Pancreas (tissue), 10 donors: Measurements from ENCODE around the gene NAV2. TPM values are rescaled to one million over a fixed set of nuclear protein-coding genes. Genes with fewer than 3 reads are reported as not detected.
A peak's percentile ranks its signal among the peaks of the same experiment; 100 is the strongest.

Experiments
- ATAC-seq, 4 donors: fragments of 200-7000 bp; cut with Tn5 transposase; one replicate each; pipeline versions ENCODE4 v1.8.0 to v1.9.1; 2020; ENCODE audit warnings: mild to moderate bottlenecking in 4 of 4, moderate library complexity in 4 of 4
- DNase-seq, 6 donors: peaks; one replicate each; pipeline ENCODE4 v3.0.0-alpha.2; 2020
- FAIRE-seq: peaks from 2 replicates; lab custom pipeline; 2012; peaks lifted over from hg19 to GRCh38; lab: Jason Lieb, UNC
- H3K27ac ChIP-seq, 4 donors: fragments of 200-600 bp; sonication (generic); 1 replicate in 3 of 4; 2 replicates in 1 of 4; pipeline versions ENCODE4 v1.5.0 to v1.8.0; 2020
- H3K27me3 ChIP-seq, 4 donors: fragments of 200-600 bp; one replicate each; pipeline ENCODE4 v1.8.0; 2021
- H3K36me3 ChIP-seq, 3 donors: fragments of 200-600 bp; sonication (generic) in 1 of 3; one replicate each; pipeline versions ENCODE4 v1.5.0 to v1.8.0; 2020 to 2021
- H3K4me1 ChIP-seq, 3 donors: fragments of 200-600 bp; one replicate each; pipeline ENCODE4 v1.8.0; 2021
- H3K4me3 ChIP-seq, 4 donors: fragments of 200-600 bp; sonication (generic) in 2 of 4; one replicate each; pipeline versions ENCODE4 v1.5.0 to v1.8.0; 2020 to 2021
- H3K9me3 ChIP-seq, 4 donors: fragments of 200-600 bp; one replicate each; pipeline ENCODE4 v1.8.0; 2021
- CTCF ChIP-seq, 4 donors: fragments of 200-600 bp; sonication (generic) in 3 of 4; IDR thresholded peaks; one replicate each; pipeline versions ENCODE4 v1.5.0 to v1.8.0; 2021; ENCODE audit warnings: antibody characterized with exemption in 4 of 4
- WGBS, 2 donors: extraction: QIAGEN DNeasy Blood & Tissue Kit; methylation state at CpG; one replicate each; pipeline ENCODE4 v1.1.7; 2013; 5-methylcytosine and 5-hydroxymethylcytosine counted together
- intact Hi-C, 3 donors: fragments of 100-400 bp; cut with DNase I; formaldehyde crosslinking; loops; one replicate each; pipeline versions ENCODE4 v1.11.1 to v1.14.2; 2022
- polyA plus RNA-seq, 2 donors: library from polyadenylated mRNA; stranded (reverse); fragments of 200-250 nt; gene quantifications; one replicate each; pipeline ENCODE4 v1.2.3, GENCODE V29; 2013
- total RNA-seq, 6 donors: library from RNA; stranded (reverse); fragmentation: NEBNext Ultra II Directional in 4 of 6; extraction: Animal tissue kit (Norgen Biotek cat#: 25700) in 4 of 6; gene quantifications; one replicate each; pipeline versions ENCODE4 v1.2.1 to v1.2.4, GENCODE V29; 2021 to 2023
- donor health status: healthy with polysubstance abuse.
- donor health status: DM: no; HTN: no; CAD: no; lungs with moderate emphysema.
- donor health status: DM: no; HTN: no; CAD: no.
- donor health status: control.
- donor health status: control.
- donor health status: Bipolar disorder and iron deficiency.
- donor health status: DM: yes; HTN: yes; CAD: no.
- donor health status: DM: no; HTN: no; CAD: no.
- donor health status: DM: no; HTN: no; CAD: no.
- donor health status: DM: yes; HTN: yes; CAD: no.

NAV2 gene
- total and polyA plus RNA-seq, 8 donors, result 5.8 to 26.9 (median 16.3) TPM

- no peak for ATAC-seq
- Histone ChIP-seq H3K27ac (no peak overlapping the region), H3K36me3 (peaks cover 0 to 15% (median 0%) of the 10 kb centered on the region in 3 donors), H3K4me1 (peaks cover 0 to 3% (median 0%) of the 10 kb centered on the region in 3 donors), H3K9me3 (no peaks in the 10 kb centered on the region), H3K27me3 (no peaks in the 10 kb centered on the region), H3K4me3 (no peak overlapping the region)
- no peak for DNase-seq
- WGBS, 2 donors, result 82 to 86% methylated on average over 5 of the region's 5 CpGs
- FAIRE-seq, result no peak
- no peak for TF ChIP-seq CTCF (IDR thresholded peaks at IDR 0.05)
- intact Hi-C loops, result no loop called here
These were observed 353.6 kb downstream of the NAV2 start for GRCh38 chr11:20066013-20066782.

GRCh38 chr11:20066783-20067156 is 354.1 kb downstream of the NAV2 start:
- FAIRE-seq (no peak), ATAC-seq (no peak), DNase-seq (no peak)
- intact Hi-C loops, result no loop called here
- H3K27me3 ChIP-seq, result no peaks in the 10 kb centered on the region
- WGBS, 2 donors, result 95 to 98% methylated on average over 3 of the region's 3 CpGs
- H3K36me3 ChIP-seq, result peaks cover 0 to 15% (median 0%) of the 10 kb centered on the region in 3 donors
- H3K4me1 ChIP-seq, result peaks cover 0 to 3% (median 0%) of the 10 kb centered on the region in 3 donors
- H3K4me3 ChIP-seq, result no peak overlapping the region
- H3K27ac ChIP-seq, result no peak overlapping the region
- H3K9me3 ChIP-seq, result no peaks in the 10 kb centered on the region
- TF ChIP-seq CTCF (IDR thresholded peaks at IDR 0.05), result no peak

GRCh38 chr11:20067665-20068064 is 355.0 kb downstream of the NAV2 start:
- DNase-seq (no peak), ATAC-seq (no peak), FAIRE-seq (no peak)
- intact Hi-C loops, result no loop called here
- TF ChIP-seq CTCF (IDR thresholded peaks at IDR 0.05), result no peak
- no peak overlapping the region for H3K4me3 ChIP-seq
- H3K27me3 ChIP-seq, result no peaks in the 10 kb centered on the region
- H3K36me3 ChIP-seq, result peaks cover 0 to 9% (median 0%) of the 10 kb centered on the region in 3 donors
- H3K4me1 ChIP-seq, result peaks cover 0 to 3% (median 0%) of the 10 kb centered on the region in 3 donors
- H3K27ac ChIP-seq, result no peak overlapping the region
- WGBS, 2 donors, result 61 to 68% methylated on average over 2 of the region's 2 CpGs
- no peaks in the 10 kb centered on the region for H3K9me3 ChIP-seq

- Histone ChIP-seq H3K4me3 (no peak overlapping the region), H3K27me3 (no peaks in the 10 kb centered on the region), H3K9me3 (no peaks in the 10 kb centered on the region), H3K4me1 (peaks cover 0 to 3% (median 0%) of the 10 kb centered on the region in 3 donors), H3K27ac (no peak overlapping the region), H3K36me3 (peaks cover 0 to 9% (median 0%) of the 10 kb centered on the region in 3 donors)
- 35 to 44% methylated on average over 2 of the region's 2 CpGs for WGBS, 2 donors
- intact Hi-C loops, result no loop called here
- FAIRE-seq (no peak), ATAC-seq (no peak), DNase-seq (no peak)
- TF ChIP-seq CTCF (IDR thresholded peaks at IDR 0.05), result no peak
These were observed 356.1 kb downstream of the NAV2 start for GRCh38 chr11:20068691-20069090.

GRCh38 chr11:20070459-20070858 is 357.8 kb downstream of the NAV2 start:
- H3K27me3 ChIP-seq, result no peaks in the 10 kb centered on the region
- H3K27ac ChIP-seq, result no peak overlapping the region
- no peak overlapping the region for H3K4me3 ChIP-seq
- peaks cover 0 to 3% (median 0%) of the 10 kb centered on the region in 3 donors for H3K4me1 ChIP-seq
- H3K36me3 ChIP-seq, result peaks cover 0 to 9% (median 0%) of the 10 kb centered on the region in 3 donors
- TF ChIP-seq CTCF (IDR thresholded peaks at IDR 0.05), result no peak
- FAIRE-seq (no peak), ATAC-seq (peak; percentile 50 to 79 (median 58)), DNase-seq (no peak)
- H3K9me3 ChIP-seq, result no peaks in the 10 kb centered on the region
- intact Hi-C loops, result no loop called here
- WGBS, 2 donors, result 31 to 38% methylated on average over 3 of the region's 3 CpGs
